ENCODE measurements around the gene TSSK6.

DNA sequence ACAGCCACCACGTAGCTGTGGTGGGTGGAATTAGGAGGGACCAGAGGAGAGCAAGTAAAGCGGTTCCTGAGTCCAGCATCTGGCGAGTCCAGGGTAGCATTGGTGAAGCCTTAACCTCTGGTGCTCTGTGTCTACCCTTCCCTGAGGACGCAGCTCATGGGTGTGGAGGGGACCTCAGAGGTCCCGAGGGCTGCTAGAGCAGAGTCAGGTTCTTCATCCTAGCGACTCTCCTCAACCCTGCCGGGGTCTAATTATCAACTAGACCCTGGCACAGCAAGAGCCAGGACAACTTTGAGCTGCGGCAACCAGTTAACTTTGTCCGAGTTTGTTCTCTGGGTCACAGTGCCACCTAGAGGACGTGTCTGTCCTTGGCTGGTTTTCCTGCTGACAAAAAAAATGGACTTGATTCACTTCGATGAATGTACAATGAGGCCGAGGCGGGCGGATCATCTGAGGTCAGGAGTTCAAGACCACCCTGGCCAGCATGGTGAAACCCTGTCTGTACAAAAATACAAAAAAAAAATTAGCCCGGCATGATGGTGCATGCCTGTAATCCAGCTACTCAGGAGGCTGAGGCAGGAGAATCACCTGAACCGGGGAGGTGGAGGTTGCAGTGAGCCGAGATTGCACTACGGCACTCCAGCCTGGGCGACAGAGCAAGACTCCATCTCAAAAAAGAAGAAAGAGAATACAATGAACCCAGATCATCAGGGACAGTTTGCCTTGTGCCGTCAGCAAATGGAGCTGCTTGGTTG, 25.0 kb downstream of the TSSK6 start:
- TF ChIP-seq, protein P1, sequence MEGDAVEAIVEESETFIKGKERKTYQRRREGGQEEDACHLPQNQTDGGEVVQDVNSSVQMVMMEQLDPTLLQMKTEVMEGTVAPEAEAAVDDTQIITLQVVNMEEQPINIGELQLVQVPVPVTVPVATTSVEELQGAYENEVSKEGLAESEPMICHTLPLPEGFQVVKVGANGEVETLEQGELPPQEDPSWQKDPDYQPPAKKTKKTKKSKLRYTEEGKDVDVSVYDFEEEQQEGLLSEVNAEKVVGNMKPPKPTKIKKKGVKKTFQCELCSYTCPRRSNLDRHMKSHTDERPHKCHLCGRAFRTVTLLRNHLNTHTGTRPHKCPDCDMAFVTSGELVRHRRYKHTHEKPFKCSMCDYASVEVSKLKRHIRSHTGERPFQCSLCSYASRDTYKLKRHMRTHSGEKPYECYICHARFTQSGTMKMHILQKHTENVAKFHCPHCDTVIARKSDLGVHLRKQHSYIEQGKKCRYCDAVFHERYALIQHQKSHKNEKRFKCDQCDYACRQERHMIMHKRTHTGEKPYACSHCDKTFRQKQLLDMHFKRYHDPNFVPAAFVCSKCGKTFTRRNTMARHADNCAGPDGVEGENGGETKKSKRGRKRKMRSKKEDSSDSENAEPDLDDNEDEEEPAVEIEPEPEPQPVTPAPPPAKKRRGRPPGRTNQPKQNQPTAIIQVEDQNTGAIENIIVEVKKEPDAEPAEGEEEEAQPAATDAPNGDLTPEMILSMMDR (IDR thresholded peaks at IDR 0.05), result peak; percentile 77 to 93 (median 82)
- no peak for TF ChIP-seq POLR2A (IDR thresholded peaks at IDR 0.05)
